Keratinocyte (primary cell): Measurements from ENCODE around the gene STON1. TPM values are rescaled to one million over a fixed set of nuclear protein-coding genes. Genes with fewer than 3 reads are reported as not detected.

Source experiments
- DNase-seq: peaks from one replicate; pipeline ENCODE4 v3.0.0-alpha.2; 2011; ENCODE audit warnings: low read depth, missing footprints, low spot score
- FAIRE-seq: peaks from 2 replicates; lab custom pipeline; 2011; peaks lifted over from hg19 to GRCh38; lab: Jason Lieb, UNC
- H2AFZ ChIP-seq: 2 replicates; pipeline ENCODE4 v1.6.0; 2012; ENCODE audit warnings: low read length, control low read depth, inconsistent platforms; ENCODE audit not compliant: control insufficient read depth
- H3K27ac ChIP-seq: 2 replicates; pipeline ENCODE4 v1.5.1; 2011; ENCODE audit warnings: low read length; ENCODE audit not compliant: control insufficient read depth, insufficient read depth
- H3K27me3 ChIP-seq: 3 replicates; pipeline ENCODE4 v1.6.0; 2011; ENCODE audit warnings: low read length; ENCODE audit not compliant: control insufficient read depth, insufficient read depth; ENCODE audit errors: extremely low read depth
- H3K36me3 ChIP-seq, 2 experiments: 2 replicates in 1 of 2; 3 replicates in 1 of 2; pipeline ENCODE4 v1.5.1; 2011; ENCODE audit warnings: low read length in 2 of 2, mild to moderate bottlenecking in 1 of 2; ENCODE audit not compliant: control insufficient read depth in 2 of 2, insufficient read depth in 2 of 2; ENCODE audit errors: extremely low read depth in 1 of 2
- H3K4me1 ChIP-seq: 3 replicates; pipeline ENCODE4 v1.5.1; 2011; ENCODE audit warnings: low read length; ENCODE audit not compliant: control insufficient read depth, insufficient read depth; ENCODE audit errors: extremely low read depth
- H3K4me2 ChIP-seq: 3 replicates; pipeline ENCODE4 v1.6.0; 2011; ENCODE audit warnings: low read depth, low read length; ENCODE audit not compliant: control insufficient read depth, insufficient read depth; ENCODE audit errors: extremely low read depth
- H3K4me3 ChIP-seq, 3 experiments: fragments of 200-600 bp in 1 of 3; sonication (generic) in 1 of 3; 2 replicates in 2 of 3; 3 replicates in 1 of 3; pipeline ENCODE4 v1.5.1; 2011 to 2016; ENCODE audit warnings: low read length in 3 of 3, mild to moderate bottlenecking in 3 of 3, control low read depth in 2 of 3, inconsistent platforms in 1 of 3, low read depth in 1 of 3, mixed read lengths in 1 of 3, mixed run types in 1 of 3, moderate library complexity in 1 of 3; ENCODE audit not compliant: control insufficient read depth in 2 of 3, insufficient read depth in 2 of 3; ENCODE audit errors: extremely low read depth in 1 of 3
- H3K79me2 ChIP-seq: 2 replicates; pipeline ENCODE4 v1.6.0; 2012; ENCODE audit warnings: low read length; ENCODE audit not compliant: control insufficient read depth, insufficient read depth
- H3K9ac ChIP-seq: 3 replicates; pipeline ENCODE4 v1.6.0; 2011; ENCODE audit warnings: low read length; ENCODE audit not compliant: control insufficient read depth, insufficient read depth; ENCODE audit errors: extremely low read depth
- H3K9me1 ChIP-seq: 3 replicates; pipeline ENCODE4 v1.6.0; 2011; ENCODE audit warnings: low read length; ENCODE audit not compliant: control insufficient read depth, insufficient read depth; ENCODE audit errors: extremely low read depth
- H3K9me3 ChIP-seq: 2 replicates; pipeline ENCODE4 v1.5.1; 2012; ENCODE audit warnings: low read depth, low read length; ENCODE audit not compliant: control insufficient read depth
- H4K20me1 ChIP-seq: 3 replicates; pipeline ENCODE4 v1.6.0; 2011; ENCODE audit warnings: low read length; ENCODE audit not compliant: control insufficient read depth, insufficient read depth; ENCODE audit errors: extremely low read depth
- EZH2 ChIP-seq: IDR thresholded peaks from one replicate; pipeline ENCODE4 v1.6.1; 2012; ENCODE audit warnings: inconsistent platforms, mild to moderate bottlenecking, low read length, moderate library complexity
- dilution Hi-C: fragments of 300-500 bp; cut with MboI; formaldehyde crosslinking; loops from one replicate; pipeline ENCODE4 v1.7.0; 2020; ENCODE audit warnings: low sequenced_read_pairs; ENCODE audit not compliant: extremely low pct_ligation_motif_present
- polyA plus RNA-seq, 5 experiments: library from polyadenylated mRNA; depleted of rRNA in 3 of 5; stranded (reverse) in 3 of 5; stranded (forward) in 1 of 5; unstranded in 1 of 5; fragments of >200 nt; gene quantifications; 1 replicate in 1 of 5; 2 replicates in 3 of 5; 3 replicates in 1 of 5; pipeline versions ENCODE4 v1.2.1 to v1.2.3, GENCODE V29; 2011 to 2012; ENCODE audit warnings: missing spikeins in 2 of 5, low read depth in 1 of 5, low replicate concordance in 1 of 5
- TF ChIP-seq, protein P1 (sequence below), 3 experiments: IDR thresholded peaks in 1 of 3; conservative IDR thresholded peaks in 1 of 3; optimal IDR thresholded peaks in 1 of 3; 2 replicates in 2 of 3; 3 replicates in 1 of 3; pipeline versions ENCODE3 to v1.5.1; 2011; ENCODE audit warnings: low read length in 3 of 3, mild to moderate bottlenecking in 3 of 3, moderate library complexity in 2 of 3, control low read depth in 1 of 3, inconsistent platforms in 1 of 3; ENCODE audit not compliant: insufficient read depth in 2 of 3; ENCODE audit errors: extremely low read depth in 1 of 3

Gene STON1
- polyA plus RNA-seq, 1 donor (not counting 4 experiments of a cell fraction or from before 2014, with no cell fraction given), result 1.2 TPM

DNA sequence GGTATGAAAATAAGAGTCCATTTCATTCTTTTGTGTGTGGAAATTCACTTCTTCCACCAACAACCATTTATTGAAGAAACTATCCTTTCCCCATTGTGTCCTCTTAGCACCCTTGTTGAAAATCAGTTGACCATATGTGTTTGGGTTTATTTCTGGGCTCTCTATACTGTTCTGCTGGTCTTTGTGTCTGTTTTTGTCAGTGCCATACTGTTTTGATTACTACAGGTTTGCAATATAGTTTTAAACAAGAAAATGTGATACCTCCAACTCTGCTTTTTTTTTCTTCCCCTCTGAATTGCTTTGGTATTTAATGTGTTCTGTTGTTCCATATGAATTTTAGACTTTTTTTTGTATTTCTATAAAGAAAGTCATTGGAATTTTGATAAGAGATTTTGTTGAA is 96.1 kb downstream of the STON1 start:
- H3K9me3 ChIP-seq, result no peaks in the 10 kb centered on the region
- FAIRE-seq (no peak), DNase-seq (no peak)
- H3K4me1 ChIP-seq, result no peaks in the 10 kb centered on the region
- H3K4me2 ChIP-seq, result no peak overlapping the region
- dilution Hi-C loops, result no loop called here
- H2AFZ ChIP-seq, result no peak overlapping the region
- TF ChIP-seq, protein P1, sequence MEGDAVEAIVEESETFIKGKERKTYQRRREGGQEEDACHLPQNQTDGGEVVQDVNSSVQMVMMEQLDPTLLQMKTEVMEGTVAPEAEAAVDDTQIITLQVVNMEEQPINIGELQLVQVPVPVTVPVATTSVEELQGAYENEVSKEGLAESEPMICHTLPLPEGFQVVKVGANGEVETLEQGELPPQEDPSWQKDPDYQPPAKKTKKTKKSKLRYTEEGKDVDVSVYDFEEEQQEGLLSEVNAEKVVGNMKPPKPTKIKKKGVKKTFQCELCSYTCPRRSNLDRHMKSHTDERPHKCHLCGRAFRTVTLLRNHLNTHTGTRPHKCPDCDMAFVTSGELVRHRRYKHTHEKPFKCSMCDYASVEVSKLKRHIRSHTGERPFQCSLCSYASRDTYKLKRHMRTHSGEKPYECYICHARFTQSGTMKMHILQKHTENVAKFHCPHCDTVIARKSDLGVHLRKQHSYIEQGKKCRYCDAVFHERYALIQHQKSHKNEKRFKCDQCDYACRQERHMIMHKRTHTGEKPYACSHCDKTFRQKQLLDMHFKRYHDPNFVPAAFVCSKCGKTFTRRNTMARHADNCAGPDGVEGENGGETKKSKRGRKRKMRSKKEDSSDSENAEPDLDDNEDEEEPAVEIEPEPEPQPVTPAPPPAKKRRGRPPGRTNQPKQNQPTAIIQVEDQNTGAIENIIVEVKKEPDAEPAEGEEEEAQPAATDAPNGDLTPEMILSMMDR (optimal IDR thresholded peaks at IDR 0.05 in 1 of 3, IDR thresholded peaks at IDR 0.05 in 1 of 3, conservative IDR thresholded peaks at IDR 0.05 in 1 of 3; ENCODE audit: extremely low read depth in 1 of 3, insufficient read depth in 2 of 3, low read length in 3 of 3), result no peak
- no peak for TF ChIP-seq EZH2
- no peaks in the 10 kb centered on the region for H3K9me1 ChIP-seq
- H3K79me2 ChIP-seq, result no peaks in the 10 kb centered on the region
- no peak overlapping the region for H3K27ac ChIP-seq
- H3K27me3 ChIP-seq, result no peaks in the 10 kb centered on the region
- no peak overlapping the region for H3K9ac ChIP-seq
- H4K20me1 ChIP-seq, result no peaks in the 10 kb centered on the region
- no peaks in the 10 kb centered on the region for H3K36me3 ChIP-seq
- H3K4me3 ChIP-seq, result no peak overlapping the region

DNA sequence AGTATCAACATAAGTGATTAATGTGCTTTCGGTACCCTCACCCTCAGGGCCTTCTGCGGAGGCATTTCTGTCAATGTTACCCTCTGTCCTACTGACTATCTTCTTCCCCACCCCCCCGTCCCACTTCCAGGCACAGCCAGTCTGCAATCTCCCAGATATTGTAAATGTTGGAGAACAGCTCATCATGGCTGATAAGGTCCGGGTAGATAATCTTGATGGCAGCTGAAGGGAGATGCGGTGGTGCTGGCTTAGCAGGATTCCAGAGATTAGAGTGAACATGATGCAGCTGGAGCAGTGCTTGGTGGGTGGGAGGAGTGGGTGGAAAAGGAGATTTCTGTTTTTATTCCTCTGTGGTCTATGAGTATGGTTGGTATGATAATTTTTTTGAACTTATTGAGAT is 103.2 kb downstream of the STON1 start:
- no peak overlapping the region for H3K27ac ChIP-seq
- no peaks in the 10 kb centered on the region for H3K79me2 ChIP-seq
- H3K9me3 ChIP-seq, result no peaks in the 10 kb centered on the region
- no peaks in the 10 kb centered on the region for H3K27me3 ChIP-seq
- no peak for FAIRE-seq
- dilution Hi-C loops, result no loop called here
- no peak overlapping the region for H2AFZ ChIP-seq
- no peaks in the 10 kb centered on the region for H3K9me1 ChIP-seq
- H3K9ac ChIP-seq, result no peak overlapping the region
- no peak for DNase-seq
- no peak overlapping the region for H3K4me3 ChIP-seq
- no peak for TF ChIP-seq EZH2
- TF ChIP-seq, protein P1 (optimal IDR thresholded peaks at IDR 0.05 in 1 of 3, IDR thresholded peaks at IDR 0.05 in 1 of 3, conservative IDR thresholded peaks at IDR 0.05 in 1 of 3; ENCODE audit: extremely low read depth in 1 of 3, insufficient read depth in 2 of 3, low read length in 3 of 3), result no peak
- no peak overlapping the region for H3K4me2 ChIP-seq
- no peaks in the 10 kb centered on the region for H3K4me1 ChIP-seq
- H4K20me1 ChIP-seq, result no peaks in the 10 kb centered on the region
- H3K36me3 ChIP-seq, result no peaks in the 10 kb centered on the region
